ENCODE measurements around the gene WDSUB1. TPM values are rescaled to one million over a fixed set of nuclear protein-coding genes. Genes with fewer than 3 reads are reported as not detected.

WDSUB1 gene
- total and polyA plus RNA-seq, 4 donors = 5.2 to 11.3 (median 8.6) TPM

DNA sequence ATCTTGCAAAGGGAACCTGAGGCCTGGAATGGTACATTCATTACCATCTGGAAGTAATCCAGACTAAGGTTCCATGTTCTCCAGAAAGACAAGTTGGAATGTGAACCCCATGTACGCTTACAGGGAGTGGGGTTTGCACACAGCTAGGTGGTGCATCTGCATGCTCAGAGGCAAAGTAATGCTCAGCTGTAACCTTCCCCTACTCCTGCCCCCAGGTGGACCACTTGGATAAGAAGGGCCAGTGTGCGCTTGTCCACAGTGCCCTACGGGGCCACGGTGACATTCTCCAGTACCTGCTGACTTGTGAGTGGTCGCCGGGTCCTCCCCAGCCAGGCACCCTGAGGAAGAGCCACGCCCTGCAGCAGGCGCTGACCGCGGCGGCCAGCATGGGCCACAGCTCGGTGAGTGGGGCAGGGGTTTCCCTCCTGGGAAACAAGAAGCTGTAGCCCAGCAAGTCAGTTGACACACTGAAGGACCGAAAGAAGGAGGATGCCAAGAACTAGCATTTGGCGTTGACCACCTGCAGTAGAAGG lies 90.0 kb downstream of the WDSUB1 start:
- Histone ChIP-seq H3K36me3 (ENCODE audit: control insufficient read depth in 1 of 2, insufficient read depth in 2 of 2, low read length in 1 of 2) (peaks cover 0 to 2% of the 10 kb centered on the region in 2 donors), H3K9me3 (ENCODE audit: control insufficient read depth, low read length) (no peaks in the 10 kb centered on the region), H3K4me3 (ENCODE audit: low read length in 2 of 2) (no peak overlapping the region), H3K27me3 (ENCODE audit: control insufficient read depth in 1 of 2, insufficient read depth in 2 of 2, low read length in 1 of 2) (no peaks in the 10 kb centered on the region), H3K27ac (ENCODE audit: low read depth in 1 of 2, low read length in 2 of 2) (peak overlapping the region in 1 of 2 donors; percentile 58), H3K4me1 (ENCODE audit: control insufficient read depth in 1 of 2, insufficient read depth in 2 of 2, low read length in 2 of 2) (peaks cover 0 to 2% of the 10 kb centered on the region in 2 donors)
- no peak for ATAC-seq (ENCODE audit: low FRiP score)
- intact Hi-C loops (cut with DNase I) = no loop called here
- no peak for DNase-seq
- WGBS, 2 donors = 94 to 96% methylated on average over 14 of the region's 14 CpGs

GRCh38 chr2:159195697-159196096 lies 90.8 kb downstream of the WDSUB1 start:
- Histone ChIP-seq H3K36me3 (ENCODE audit: control insufficient read depth in 1 of 2, insufficient read depth in 2 of 2, low read length in 1 of 2) (peaks cover 0 to 2% of the 10 kb centered on the region in 2 donors), H3K27ac (ENCODE audit: low read depth in 1 of 2, low read length in 2 of 2) (peak overlapping the region in 1 of 2 donors; percentile 30)

DNA sequence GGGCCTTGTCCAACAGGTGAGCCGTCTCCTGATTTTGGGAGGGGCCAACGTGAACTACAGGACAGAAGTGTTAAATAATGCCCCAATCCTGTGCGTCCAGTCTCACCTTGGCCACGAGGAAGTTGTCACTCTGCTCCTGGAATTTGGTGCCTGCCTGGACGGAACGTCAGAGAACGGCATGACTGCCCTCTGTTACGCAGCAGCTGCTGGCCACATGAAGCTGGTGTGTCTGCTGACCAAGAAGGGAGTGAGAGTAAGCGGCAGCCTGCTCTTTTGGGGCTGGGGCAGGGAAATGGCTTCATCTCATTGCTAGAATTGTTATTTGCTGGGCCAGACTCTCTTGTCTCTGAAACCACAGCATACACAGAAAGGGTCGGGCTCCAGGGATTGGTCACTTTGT lies 92.3 kb downstream of the WDSUB1 start:
- Histone ChIP-seq H3K36me3 (ENCODE audit: control insufficient read depth in 1 of 2, insufficient read depth in 2 of 2, low read length in 1 of 2) (peaks cover 0 to 2% of the 10 kb centered on the region in 2 donors), H3K27me3 (ENCODE audit: control insufficient read depth in 1 of 2, insufficient read depth in 2 of 2, low read length in 1 of 2) (no peaks in the 10 kb centered on the region), H3K27ac (ENCODE audit: low read depth in 1 of 2, low read length in 2 of 2) (no peak overlapping the region), H3K4me3 (ENCODE audit: low read length in 2 of 2) (no peak overlapping the region), H3K4me1 (ENCODE audit: control insufficient read depth in 1 of 2, insufficient read depth in 2 of 2, low read length in 2 of 2) (peaks cover 0 to 2% of the 10 kb centered on the region in 2 donors), H3K9me3 (ENCODE audit: control insufficient read depth, low read length) (no peaks in the 10 kb centered on the region)
- no peak for DNase-seq
- ATAC-seq (ENCODE audit: low FRiP score) = no peak
- 84 to 90% methylated on average over 10 of the region's 10 CpGs for WGBS, 2 donors
- intact Hi-C loops (cut with DNase I) = no loop called here

More at GRCh38 chr2:159195697-159196096, 90.8 kb downstream of the WDSUB1 start:
- 35 to 39% methylated on average over 6 of the region's 6 CpGs for WGBS, 2 donors
- peaks cover 0 to 2% of the 10 kb centered on the region in 2 donors for H3K4me1 ChIP-seq (ENCODE audit: control insufficient read depth in 1 of 2, insufficient read depth in 2 of 2, low read length in 2 of 2)
- DNase-seq (no peak), ATAC-seq (ENCODE audit: low FRiP score) (no peak)
- intact Hi-C loops (cut with DNase I) = no loop called here
- no peaks in the 10 kb centered on the region for H3K27me3 ChIP-seq (ENCODE audit: control insufficient read depth in 1 of 2, insufficient read depth in 2 of 2, low read length in 1 of 2)
- H3K4me3 ChIP-seq (ENCODE audit: low read length in 2 of 2) = no peak overlapping the region
- H3K9me3 ChIP-seq (ENCODE audit: control insufficient read depth, low read length) = no peaks in the 10 kb centered on the region

GRCh38 chr2:159193791-159194190 lies 92.7 kb downstream of the WDSUB1 start:
- H3K9me3 ChIP-seq (ENCODE audit: control insufficient read depth, low read length) = no peaks in the 10 kb centered on the region
- ATAC-seq (ENCODE audit: low FRiP score) (no peak), DNase-seq (no peak)
- WGBS, 2 donors = 88 to 89% methylated on average over 4 of the region's 4 CpGs
- H3K27ac ChIP-seq (ENCODE audit: low read depth in 1 of 2, low read length in 2 of 2) = no peak overlapping the region
- H3K27me3 ChIP-seq (ENCODE audit: control insufficient read depth in 1 of 2, insufficient read depth in 2 of 2, low read length in 1 of 2) = no peaks in the 10 kb centered on the region
- intact Hi-C loops (cut with DNase I) = no loop called here
- no peak overlapping the region for H3K4me3 ChIP-seq (ENCODE audit: low read length in 2 of 2)
- H3K36me3 ChIP-seq (ENCODE audit: control insufficient read depth in 1 of 2, insufficient read depth in 2 of 2, low read length in 1 of 2) = peaks cover 0 to 2% of the 10 kb centered on the region in 2 donors
- H3K4me1 ChIP-seq (ENCODE audit: control insufficient read depth in 1 of 2, insufficient read depth in 2 of 2, low read length in 2 of 2) = peaks cover 0 to 2% of the 10 kb centered on the region in 2 donors

- Histone ChIP-seq H3K4me1 (ENCODE audit: control insufficient read depth in 1 of 2, insufficient read depth in 2 of 2, low read length in 2 of 2) (peaks cover 0 to 2% of the 10 kb centered on the region in 2 donors), H3K36me3 (ENCODE audit: control insufficient read depth in 1 of 2, insufficient read depth in 2 of 2, low read length in 1 of 2) (peaks cover 0 to 3% of the 10 kb centered on the region in 2 donors)
Observed at GRCh38 chr2:159192371-159192918, 94.1 kb downstream of the WDSUB1 start.

GRCh38 chr2:159188449-159188848 lies 98.1 kb downstream of the WDSUB1 start:
- intact Hi-C loops (cut with DNase I) = loop anchor here in 1 of 2 donors (10.0 kb wide), 1 partner anchor 284 kb away; no protein-coding TSS in a partner anchor
- H3K27me3 ChIP-seq (ENCODE audit: control insufficient read depth in 1 of 2, insufficient read depth in 2 of 2, low read length in 1 of 2) = no peaks in the 10 kb centered on the region
- H3K27ac ChIP-seq (ENCODE audit: low read depth in 1 of 2, low read length in 2 of 2) = no peak overlapping the region
- no peaks in the 10 kb centered on the region for H3K9me3 ChIP-seq (ENCODE audit: control insufficient read depth, low read length)
- no peak overlapping the region for H3K4me3 ChIP-seq (ENCODE audit: low read length in 2 of 2)
- no peaks in the 10 kb centered on the region for H3K4me1 ChIP-seq (ENCODE audit: control insufficient read depth in 1 of 2, insufficient read depth in 2 of 2, low read length in 2 of 2)
- ATAC-seq (ENCODE audit: low FRiP score) (no peak), DNase-seq (no peak)
- peaks cover 0 to 9% of the 10 kb centered on the region in 2 donors for H3K36me3 ChIP-seq (ENCODE audit: control insufficient read depth in 1 of 2, insufficient read depth in 2 of 2, low read length in 1 of 2)
- WGBS, 2 donors = 79 to 81% methylated on average over 4 of the region's 4 CpGs

More at GRCh38 chr2:159192371-159192918, 94.1 kb downstream of the WDSUB1 start:
- DNase-seq = no peak
- Histone ChIP-seq H3K9me3 (ENCODE audit: control insufficient read depth, low read length) (no peaks in the 10 kb centered on the region), H3K4me3 (ENCODE audit: low read length in 2 of 2) (no peak overlapping the region), H3K27ac (ENCODE audit: low read depth in 1 of 2, low read length in 2 of 2) (no peak overlapping the region), H3K27me3 (ENCODE audit: control insufficient read depth in 1 of 2, insufficient read depth in 2 of 2, low read length in 1 of 2) (no peaks in the 10 kb centered on the region)
- ATAC-seq (ENCODE audit: low FRiP score) = no peak
- WGBS, 2 donors = 92 to 95% methylated on average over 12 of the region's 12 CpGs
- intact Hi-C loops (cut with DNase I) = no loop called here

- ATAC-seq (ENCODE audit: low FRiP score) (no peak), DNase-seq (no peak)
- WGBS, 2 donors = 52 to 54% methylated on average over 6 of the region's 6 CpGs
- no peak overlapping the region for H3K4me3 ChIP-seq (ENCODE audit: low read length in 2 of 2)
- no peaks in the 10 kb centered on the region for H3K4me1 ChIP-seq (ENCODE audit: control insufficient read depth in 1 of 2, insufficient read depth in 2 of 2, low read length in 2 of 2)
- intact Hi-C loops (cut with DNase I) = loop anchor here in 1 of 2 donors (10.0 kb wide), 1 partner anchor 282 kb away; no protein-coding TSS in a partner anchor
- no peaks in the 10 kb centered on the region for H3K27me3 ChIP-seq (ENCODE audit: control insufficient read depth in 1 of 2, insufficient read depth in 2 of 2, low read length in 1 of 2)
- H3K36me3 ChIP-seq (ENCODE audit: control insufficient read depth in 1 of 2, insufficient read depth in 2 of 2, low read length in 1 of 2) = peaks cover 0 to 9% of the 10 kb centered on the region in 2 donors
- H3K9me3 ChIP-seq (ENCODE audit: control insufficient read depth, low read length) = no peaks in the 10 kb centered on the region
- H3K27ac ChIP-seq (ENCODE audit: low read depth in 1 of 2, low read length in 2 of 2) = no peak overlapping the region
Observed at GRCh38 chr2:159187106-159187505, 99.4 kb downstream of the WDSUB1 start.

DNA sequence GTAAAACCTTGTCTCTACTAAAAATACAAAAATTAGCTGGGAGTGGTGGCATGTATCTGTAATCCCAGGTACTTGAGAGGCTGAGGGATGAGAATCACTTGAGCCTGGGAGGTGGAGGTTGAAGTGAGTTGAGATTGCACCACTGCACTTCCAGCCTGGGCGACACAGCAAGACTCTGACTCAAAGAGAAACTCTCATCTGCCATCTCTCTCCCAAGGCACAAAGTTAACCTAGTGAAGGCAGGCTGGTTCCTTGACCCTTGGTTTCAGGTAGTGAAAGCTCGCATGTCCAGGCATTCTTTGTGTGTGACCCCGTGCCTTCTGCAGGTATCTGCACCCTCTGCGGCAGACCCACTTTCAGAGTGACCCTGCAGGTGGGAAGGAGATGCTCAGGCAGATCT lies 100.0 kb downstream of the WDSUB1 start:
- no peak for DNase-seq
- Histone ChIP-seq H3K4me1 (ENCODE audit: control insufficient read depth in 1 of 2, insufficient read depth in 2 of 2, low read length in 2 of 2) (no peaks in the 10 kb centered on the region), H3K36me3 (ENCODE audit: control insufficient read depth in 1 of 2, insufficient read depth in 2 of 2, low read length in 1 of 2) (peaks cover 0 to 9% of the 10 kb centered on the region in 2 donors), H3K9me3 (ENCODE audit: control insufficient read depth, low read length) (no peaks in the 10 kb centered on the region), H3K27me3 (ENCODE audit: control insufficient read depth in 1 of 2, insufficient read depth in 2 of 2, low read length in 1 of 2) (no peaks in the 10 kb centered on the region), H3K4me3 (ENCODE audit: low read length in 2 of 2) (no peak overlapping the region), H3K27ac (ENCODE audit: low read depth in 1 of 2, low read length in 2 of 2) (no peak overlapping the region)
- 90 to 96% methylated on average over 4 of the region's 4 CpGs for WGBS, 2 donors
- ATAC-seq (ENCODE audit: low FRiP score) = no peak
- intact Hi-C loops (cut with DNase I) = loop anchor here in 1 of 2 donors (10.0 kb wide), 1 partner anchor 282 kb away; no protein-coding TSS in a partner anchor
